GM23338 (cell line): ENCODE results near the gene RALBP1. TPM values are rescaled to one million over a fixed set of nuclear protein-coding genes. Genes with fewer than 3 reads are reported as not detected.

Experiments used
- ATAC-seq: fragments of 200-7000 bp; cut with Tn5 transposase; 3 replicates; pipeline ENCODE4 v1.9.1; 2020
- DNase-seq: peaks from one replicate; pipeline ENCODE4 v3.0.0-alpha.2; 2015; ENCODE audit warnings: low spot score
- H2AFZ ChIP-seq: fragments of 200-600 bp; sonication (generic); 2 replicates; pipeline ENCODE4 v1.8.0; 2016; ENCODE audit warnings: antibody characterized with exemption, mild to moderate bottlenecking, moderate library complexity
- H3F3A ChIP-seq: fragments of 200-600 bp; sonication (generic); replicated peaks from 2 replicates; pipeline ENCODE4 v1.8.0; 2017; ENCODE audit warnings: antibody characterized with exemption, mixed run types, low read depth
- H3K27ac ChIP-seq: fragments of 200-600 bp; sonication (generic); 2 replicates; pipeline ENCODE4 v1.6.1; 2016; ENCODE audit warnings: low read depth
- H3K27me3 ChIP-seq: fragments of 200-600 bp; sonication (generic); 2 replicates; pipeline ENCODE4 v1.8.0; 2016; ENCODE audit warnings: mild to moderate bottlenecking, mixed run types, moderate library complexity; ENCODE audit not compliant: insufficient read depth
- H3K36me3 ChIP-seq: fragments of 200-600 bp; sonication (generic); 2 replicates; pipeline ENCODE4 v1.8.0; 2016; ENCODE audit warnings: mild to moderate bottlenecking; ENCODE audit not compliant: insufficient read depth
- H3K4me1 ChIP-seq: fragments of 200-600 bp; sonication (generic); 2 replicates; pipeline ENCODE4 v1.8.0; 2016; ENCODE audit warnings: mild to moderate bottlenecking, moderate library complexity; ENCODE audit not compliant: insufficient read depth
- H3K4me2 ChIP-seq: fragments of 200-600 bp; sonication (generic); 2 replicates; pipeline ENCODE4 v1.7.1; 2017; ENCODE audit warnings: mixed run types
- H3K4me3 ChIP-seq: fragments of 200-600 bp; sonication (generic); 2 replicates; pipeline ENCODE4 v1.6.1; 2016; ENCODE audit warnings: mixed run types
- H3K79me2 ChIP-seq: fragments of 200-600 bp; sonication (generic); replicated peaks from 2 replicates; pipeline ENCODE4 v1.8.0; 2017; ENCODE audit warnings: mild to moderate bottlenecking; ENCODE audit not compliant: insufficient read depth
- H3K9me2 ChIP-seq: fragments of 200-600 bp; sonication (generic); 2 replicates; pipeline ENCODE4 v1.8.0; 2017; ENCODE audit not compliant: insufficient read depth
- H4K20me1 ChIP-seq: fragments of 200-600 bp; sonication (generic); replicated peaks from 2 replicates; pipeline ENCODE4 v1.8.0; 2017; ENCODE audit warnings: mild to moderate bottlenecking; ENCODE audit not compliant: insufficient read depth
- H3K27ac Mint-ChIP-seq: 2 replicates; pipeline ENCODE4 v1.8.0; 2020; ENCODE audit warnings: inconsistent platforms, mild to moderate bottlenecking, moderate library complexity, mixed read lengths
- H3K27me3 Mint-ChIP-seq: 3 replicates; pipeline ENCODE4 v1.8.0; 2022; ENCODE audit warnings: low read depth, mild to moderate bottlenecking, moderate library complexity, mixed read lengths, inconsistent platforms; ENCODE audit not compliant: insufficient read depth, poor library complexity
- H3K36me3 Mint-ChIP-seq: 3 replicates; pipeline ENCODE4 v1.8.0; 2021; ENCODE audit warnings: low read depth, mild to moderate bottlenecking, inconsistent platforms, moderate library complexity, mixed read lengths
- H3K4me1 Mint-ChIP-seq: 3 replicates; pipeline ENCODE4 v1.8.0; 2020; ENCODE audit warnings: mild to moderate bottlenecking, inconsistent platforms, mixed read lengths
- H3K4me3 Mint-ChIP-seq: 3 replicates; pipeline ENCODE4 v1.8.0; 2021; ENCODE audit warnings: moderate library complexity, mild to moderate bottlenecking, inconsistent platforms, mixed read lengths
- H3K9me3 Mint-ChIP-seq: 3 replicates; pipeline ENCODE4 v1.8.0; 2020; ENCODE audit warnings: moderate library complexity, mild to moderate bottlenecking, inconsistent platforms, mixed read lengths
- CREB1 ChIP-seq: fragments of 250-450 bp; sonication (Bioruptor Pico); IDR thresholded peaks from 2 replicates; pipeline ENCODE4 v1.5.0; 2020; ENCODE audit warnings: low read depth, mild to moderate bottlenecking, moderate library complexity
- EZH2 ChIP-seq: fragments of 200-600 bp; sonication (generic); IDR thresholded peaks from one replicate; pipeline ENCODE4 v1.8.0; 2017; ENCODE audit warnings: antibody characterized with exemption, mild to moderate bottlenecking, low read depth; ENCODE audit not compliant: unreplicated experiment
- EZH2phosphoT487 ChIP-seq: fragments of 200-600 bp; sonication (generic); IDR thresholded peaks from one replicate; pipeline ENCODE4 v1.8.1; 2018; ENCODE audit warnings: antibody characterized with exemption; ENCODE audit not compliant: unreplicated experiment
- JUNB ChIP-seq: IDR thresholded peaks from one replicate; pipeline ENCODE4 v1.6.1; 2016; ENCODE audit warnings: antibody characterized with exemption; ENCODE audit not compliant: unreplicated experiment
- NANOG ChIP-seq: IDR thresholded peaks from 2 replicates; pipeline ENCODE4 v1.6.1; 2016; ENCODE audit warnings: antibody characterized with exemption, borderline replicate concordance
- POLR2AphosphoS5 ChIP-seq: IDR thresholded peaks from 2 replicates; pipeline ENCODE4 v1.6.1; 2016; ENCODE audit warnings: antibody characterized with exemption, low read depth
- STAT1 ChIP-seq: IDR thresholded peaks from one replicate; pipeline ENCODE4 v1.6.1; 2016; ENCODE audit warnings: antibody characterized with exemption; ENCODE audit not compliant: unreplicated experiment
- ZNF114 ChIP-seq: fragments of 250-450 bp; sonication (Bioruptor Pico); IDR thresholded peaks from 2 replicates; pipeline ENCODE4 v1.5.0; 2020; ENCODE audit warnings: mild to moderate bottlenecking, moderate library complexity
- ZNF331 ChIP-seq: fragments of 250-450 bp; sonication (Bioruptor Pico); IDR thresholded peaks from 2 replicates; pipeline ENCODE4 v1.5.0; 2020; ENCODE audit warnings: low read depth, mild to moderate bottlenecking, moderate library complexity
- polyA plus RNA-seq: library from polyadenylated mRNA; unstranded; fragments of >200 nt; fragmentation: Nextera tagmentation; extraction: Ambion mirVana; gene quantifications from 2 replicates; pipeline ENCODE4 v1.2.1, GENCODE V29; 2016
- total RNA-seq: library from RNA; depleted of rRNA; stranded (reverse); fragments of >200 nt; shearing (Covaris generic); gene quantifications from 2 replicates; pipeline ENCODE4 v1.2.3, GENCODE V29; 2014
- TF ChIP-seq, protein P1 (sequence below): IDR thresholded peaks from 2 replicates; pipeline ENCODE4 v1.6.1; 2016; ENCODE audit warnings: antibody characterized with exemption
- TF ChIP-seq, protein P2 (sequence below), 2 experiments: fragments of 200-600 bp in 1 of 2; sonication (generic) in 1 of 2; conservative IDR thresholded peaks; 2 replicates each; pipeline versions ENCODE4 v1.5.1 to v1.6.1; 2016 to 2017; ENCODE audit warnings: antibody characterized with exemption in 2 of 2, low read depth in 2 of 2, mild to moderate bottlenecking in 2 of 2, moderate library complexity in 1 of 2
- TF ChIP-seq, protein P3 (sequence below): IDR thresholded peaks from one replicate; pipeline ENCODE4 v1.6.1; 2018; ENCODE audit warnings: antibody characterized with exemption; ENCODE audit not compliant: unreplicated experiment
- TF ChIP-seq, protein P4 (sequence below): fragments of 250-450 bp; sonication (Bioruptor Pico); IDR thresholded peaks from 2 replicates; pipeline ENCODE4 v1.5.0; 2020; ENCODE audit warnings: mild to moderate bottlenecking, moderate library complexity

RALBP1 gene
- total and polyA plus RNA-seq, 2 experiments from 2014 or later, result 80.9 to 103 TPM

DNA sequence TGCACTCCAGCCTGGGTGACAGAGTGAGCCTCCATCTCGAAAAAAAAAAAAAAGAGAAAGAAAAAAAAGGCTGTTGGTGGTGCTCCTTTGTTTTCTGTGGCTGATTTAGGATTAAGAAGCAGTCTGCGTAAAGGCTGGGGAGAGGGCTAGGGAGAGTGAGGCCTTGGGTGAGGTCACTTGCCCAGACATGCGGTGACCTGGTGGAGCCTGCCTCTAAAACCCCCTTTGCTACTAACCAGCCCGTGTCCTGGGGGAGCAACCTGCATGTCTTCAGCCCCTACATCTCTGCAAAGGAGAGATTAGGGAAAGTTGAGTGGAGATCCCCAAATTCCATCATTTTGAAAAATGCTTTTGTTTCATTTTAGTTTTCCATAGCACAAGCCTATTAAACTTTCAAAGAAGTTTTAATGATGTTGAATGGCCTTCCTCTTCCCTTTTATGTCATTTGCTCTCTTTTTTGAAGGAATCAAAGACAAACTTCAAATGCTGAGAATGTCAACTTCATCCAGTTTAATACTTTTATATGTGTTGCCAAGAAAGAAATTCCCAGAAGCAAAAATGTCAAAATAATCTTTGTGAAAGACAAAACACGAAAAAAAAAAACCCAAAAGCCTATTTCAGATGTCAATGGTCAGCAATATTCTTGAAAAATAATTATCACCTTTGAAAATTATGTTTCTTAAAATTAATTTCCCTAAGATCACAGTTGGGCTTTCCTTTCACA, 38.9 kb upstream of the RALBP1 start:
- H3K4me1 Mint-ChIP-seq, result peaks cover 8% of the 10 kb centered on the region
- no peaks in the 10 kb centered on the region; the same call in 2 of the 3 replicates for H3K36me3 Mint-ChIP-seq
- Histone ChIP-seq H2AFZ (peak overlapping the region; percentile 83; the same call in 1 of the 2 replicates), H3K27me3 (no peaks in the 10 kb centered on the region), H3K27ac (no peak overlapping the region), H3K4me3 (no peak overlapping the region), H3K4me1 (0 out of 2 replicates have a peak, but pooled peaks cover 8% of the 10 kb centered on the region), H3K79me2 (no peaks in the 10 kb centered on the region), H3F3A (no peaks in the 10 kb centered on the region), H3K36me3 (no peaks in the 10 kb centered on the region), H3K9me2 (no peaks in the 10 kb centered on the region), H4K20me1 (no peaks in the 10 kb centered on the region), H3K4me2 (no peak overlapping the region)
- peaks cover 5% of the 10 kb centered on the region for H3K27me3 Mint-ChIP-seq
- no peak overlapping the region for H3K27ac Mint-ChIP-seq
- DNase-seq (no peak), ATAC-seq (no peak; the same call in 2 of the 3 replicates)
- H3K4me3 Mint-ChIP-seq, result no peak overlapping the region
- no peak for TF ChIP-seq ZNF331 (CRISPR knock-in tag)
- no peak for TF ChIP-seq NANOG
- TF ChIP-seq ZNF114, result no peak
- TF ChIP-seq EZH2, result no peak
- TF ChIP-seq, protein P1, sequence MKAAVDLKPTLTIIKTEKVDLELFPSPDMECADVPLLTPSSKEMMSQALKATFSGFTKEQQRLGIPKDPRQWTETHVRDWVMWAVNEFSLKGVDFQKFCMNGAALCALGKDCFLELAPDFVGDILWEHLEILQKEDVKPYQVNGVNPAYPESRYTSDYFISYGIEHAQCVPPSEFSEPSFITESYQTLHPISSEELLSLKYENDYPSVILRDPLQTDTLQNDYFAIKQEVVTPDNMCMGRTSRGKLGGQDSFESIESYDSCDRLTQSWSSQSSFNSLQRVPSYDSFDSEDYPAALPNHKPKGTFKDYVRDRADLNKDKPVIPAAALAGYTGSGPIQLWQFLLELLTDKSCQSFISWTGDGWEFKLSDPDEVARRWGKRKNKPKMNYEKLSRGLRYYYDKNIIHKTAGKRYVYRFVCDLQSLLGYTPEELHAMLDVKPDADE, result no peak
- TF ChIP-seq EZH2phosphoT487, result no peak
- TF ChIP-seq, protein P2, sequence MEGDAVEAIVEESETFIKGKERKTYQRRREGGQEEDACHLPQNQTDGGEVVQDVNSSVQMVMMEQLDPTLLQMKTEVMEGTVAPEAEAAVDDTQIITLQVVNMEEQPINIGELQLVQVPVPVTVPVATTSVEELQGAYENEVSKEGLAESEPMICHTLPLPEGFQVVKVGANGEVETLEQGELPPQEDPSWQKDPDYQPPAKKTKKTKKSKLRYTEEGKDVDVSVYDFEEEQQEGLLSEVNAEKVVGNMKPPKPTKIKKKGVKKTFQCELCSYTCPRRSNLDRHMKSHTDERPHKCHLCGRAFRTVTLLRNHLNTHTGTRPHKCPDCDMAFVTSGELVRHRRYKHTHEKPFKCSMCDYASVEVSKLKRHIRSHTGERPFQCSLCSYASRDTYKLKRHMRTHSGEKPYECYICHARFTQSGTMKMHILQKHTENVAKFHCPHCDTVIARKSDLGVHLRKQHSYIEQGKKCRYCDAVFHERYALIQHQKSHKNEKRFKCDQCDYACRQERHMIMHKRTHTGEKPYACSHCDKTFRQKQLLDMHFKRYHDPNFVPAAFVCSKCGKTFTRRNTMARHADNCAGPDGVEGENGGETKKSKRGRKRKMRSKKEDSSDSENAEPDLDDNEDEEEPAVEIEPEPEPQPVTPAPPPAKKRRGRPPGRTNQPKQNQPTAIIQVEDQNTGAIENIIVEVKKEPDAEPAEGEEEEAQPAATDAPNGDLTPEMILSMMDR (conservative IDR thresholded peaks at IDR 0.05; ENCODE audit: low read depth in 2 of 2), result no peak
- TF ChIP-seq JUNB, result no peak
- TF ChIP-seq CREB1 (CRISPR knock-in tag), result no peak
- TF ChIP-seq STAT1, result no peak
- TF ChIP-seq, protein P3, sequence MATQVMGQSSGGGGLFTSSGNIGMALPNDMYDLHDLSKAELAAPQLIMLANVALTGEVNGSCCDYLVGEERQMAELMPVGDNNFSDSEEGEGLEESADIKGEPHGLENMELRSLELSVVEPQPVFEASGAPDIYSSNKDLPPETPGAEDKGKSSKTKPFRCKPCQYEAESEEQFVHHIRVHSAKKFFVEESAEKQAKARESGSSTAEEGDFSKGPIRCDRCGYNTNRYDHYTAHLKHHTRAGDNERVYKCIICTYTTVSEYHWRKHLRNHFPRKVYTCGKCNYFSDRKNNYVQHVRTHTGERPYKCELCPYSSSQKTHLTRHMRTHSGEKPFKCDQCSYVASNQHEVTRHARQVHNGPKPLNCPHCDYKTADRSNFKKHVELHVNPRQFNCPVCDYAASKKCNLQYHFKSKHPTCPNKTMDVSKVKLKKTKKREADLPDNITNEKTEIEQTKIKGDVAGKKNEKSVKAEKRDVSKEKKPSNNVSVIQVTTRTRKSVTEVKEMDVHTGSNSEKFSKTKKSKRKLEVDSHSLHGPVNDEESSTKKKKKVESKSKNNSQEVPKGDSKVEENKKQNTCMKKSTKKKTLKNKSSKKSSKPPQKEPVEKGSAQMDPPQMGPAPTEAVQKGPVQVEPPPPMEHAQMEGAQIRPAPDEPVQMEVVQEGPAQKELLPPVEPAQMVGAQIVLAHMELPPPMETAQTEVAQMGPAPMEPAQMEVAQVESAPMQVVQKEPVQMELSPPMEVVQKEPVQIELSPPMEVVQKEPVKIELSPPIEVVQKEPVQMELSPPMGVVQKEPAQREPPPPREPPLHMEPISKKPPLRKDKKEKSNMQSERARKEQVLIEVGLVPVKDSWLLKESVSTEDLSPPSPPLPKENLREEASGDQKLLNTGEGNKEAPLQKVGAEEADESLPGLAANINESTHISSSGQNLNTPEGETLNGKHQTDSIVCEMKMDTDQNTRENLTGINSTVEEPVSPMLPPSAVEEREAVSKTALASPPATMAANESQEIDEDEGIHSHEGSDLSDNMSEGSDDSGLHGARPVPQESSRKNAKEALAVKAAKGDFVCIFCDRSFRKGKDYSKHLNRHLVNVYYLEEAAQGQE, result no peak
- TF ChIP-seq, protein P4, sequence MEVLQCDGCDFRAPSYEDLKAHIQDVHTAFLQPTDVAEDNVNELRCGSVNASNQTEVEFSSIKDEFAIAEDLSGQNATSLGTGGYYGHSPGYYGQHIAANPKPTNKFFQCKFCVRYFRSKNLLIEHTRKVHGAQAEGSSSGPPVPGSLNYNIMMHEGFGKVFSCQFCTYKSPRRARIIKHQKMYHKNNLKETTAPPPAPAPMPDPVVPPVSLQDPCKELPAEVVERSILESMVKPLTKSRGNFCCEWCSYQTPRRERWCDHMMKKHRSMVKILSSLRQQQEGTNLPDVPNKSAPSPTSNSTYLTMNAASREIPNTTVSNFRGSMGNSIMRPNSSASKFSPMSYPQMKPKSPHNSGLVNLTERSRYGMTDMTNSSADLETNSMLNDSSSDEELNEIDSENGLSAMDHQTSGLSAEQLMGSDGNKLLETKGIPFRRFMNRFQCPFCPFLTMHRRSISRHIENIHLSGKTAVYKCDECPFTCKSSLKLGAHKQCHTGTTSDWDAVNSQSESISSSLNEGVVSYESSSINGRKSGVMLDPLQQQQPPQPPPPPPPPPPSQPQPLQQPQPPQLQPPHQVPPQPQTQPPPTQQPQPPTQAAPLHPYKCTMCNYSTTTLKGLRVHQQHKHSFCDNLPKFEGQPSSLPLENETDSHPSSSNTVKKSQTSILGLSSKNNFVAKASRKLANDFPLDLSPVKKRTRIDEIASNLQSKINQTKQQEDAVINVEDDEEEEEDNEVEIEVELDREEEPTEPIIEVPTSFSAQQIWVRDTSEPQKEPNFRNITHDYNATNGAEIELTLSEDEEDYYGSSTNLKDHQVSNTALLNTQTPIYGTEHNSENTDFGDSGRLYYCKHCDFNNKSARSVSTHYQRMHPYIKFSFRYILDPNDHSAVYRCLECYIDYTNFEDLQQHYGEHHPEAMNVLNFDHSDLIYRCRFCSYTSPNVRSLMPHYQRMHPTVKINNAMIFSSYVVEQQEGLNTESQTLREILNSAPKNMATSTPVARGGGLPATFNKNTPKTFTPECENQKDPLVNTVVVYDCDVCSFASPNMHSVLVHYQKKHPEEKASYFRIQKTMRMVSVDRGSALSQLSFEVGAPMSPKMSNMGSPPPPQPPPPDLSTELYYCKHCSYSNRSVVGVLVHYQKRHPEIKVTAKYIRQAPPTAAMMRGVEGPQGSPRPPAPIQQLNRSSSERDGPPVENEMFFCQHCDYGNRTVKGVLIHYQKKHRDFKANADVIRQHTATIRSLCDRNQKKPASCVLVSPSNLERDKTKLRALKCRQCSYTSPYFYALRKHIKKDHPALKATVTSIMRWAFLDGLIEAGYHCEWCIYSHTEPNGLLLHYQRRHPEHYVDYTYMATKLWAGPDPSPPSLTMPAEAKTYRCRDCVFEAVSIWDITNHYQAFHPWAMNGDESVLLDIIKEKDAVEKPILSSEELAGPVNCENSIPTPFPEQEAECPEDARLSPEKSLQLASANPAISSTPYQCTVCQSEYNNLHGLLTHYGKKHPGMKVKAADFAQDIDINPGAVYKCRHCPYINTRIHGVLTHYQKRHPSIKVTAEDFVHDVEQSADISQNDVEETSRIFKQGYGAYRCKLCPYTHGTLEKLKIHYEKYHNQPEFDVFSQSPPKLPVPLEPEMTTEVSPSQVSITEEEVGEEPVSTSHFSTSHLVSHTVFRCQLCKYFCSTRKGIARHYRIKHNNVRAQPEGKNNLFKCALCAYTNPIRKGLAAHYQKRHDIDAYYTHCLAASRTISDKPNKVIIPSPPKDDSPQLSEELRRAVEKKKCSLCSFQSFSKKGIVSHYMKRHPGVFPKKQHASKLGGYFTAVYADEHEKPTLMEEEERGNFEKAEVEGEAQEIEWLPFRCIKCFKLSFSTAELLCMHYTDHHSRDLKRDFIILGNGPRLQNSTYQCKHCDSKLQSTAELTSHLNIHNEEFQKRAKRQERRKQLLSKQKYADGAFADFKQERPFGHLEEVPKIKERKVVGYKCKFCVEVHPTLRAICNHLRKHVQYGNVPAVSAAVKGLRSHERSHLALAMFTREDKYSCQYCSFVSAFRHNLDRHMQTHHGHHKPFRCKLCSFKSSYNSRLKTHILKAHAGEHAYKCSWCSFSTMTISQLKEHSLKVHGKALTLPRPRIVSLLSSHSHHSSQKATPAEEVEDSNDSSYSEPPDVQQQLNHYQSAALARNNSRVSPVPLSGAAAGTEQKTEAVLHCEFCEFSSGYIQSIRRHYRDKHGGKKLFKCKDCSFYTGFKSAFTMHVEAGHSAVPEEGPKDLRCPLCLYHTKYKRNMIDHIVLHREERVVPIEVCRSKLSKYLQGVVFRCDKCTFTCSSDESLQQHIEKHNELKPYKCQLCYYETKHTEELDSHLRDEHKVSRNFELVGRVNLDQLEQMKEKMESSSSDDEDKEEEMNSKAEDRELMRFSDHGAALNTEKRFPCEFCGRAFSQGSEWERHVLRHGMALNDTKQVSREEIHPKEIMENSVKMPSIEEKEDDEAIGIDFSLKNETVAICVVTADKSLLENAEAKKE, result no peak
- no peak for TF ChIP-seq POLR2AphosphoS5
- peaks cover 6% of the 10 kb centered on the region; the same call in 1 of the 3 replicates for H3K9me3 Mint-ChIP-seq
